Choroid plexus epithelial cell (primary cell): ENCODE data around the gene CEP76.
"Not testable (repeated sequence)": the region's sequence is repeated elsewhere in the genome, so short reads cannot be mapped to it uniquely, and the experiment has no call there.

ENCODE experiments used
- DNase-seq: peaks from one replicate; pipeline ENCODE4 v3.0.0-alpha.2; 2010; ENCODE audit warnings: low read depth
- H3K4me3 ChIP-seq: 2 replicates; pipeline ENCODE4 v1.5.1; 2011; ENCODE audit warnings: low read depth, mild to moderate bottlenecking, control low read depth, low read length, moderate library complexity
- TF ChIP-seq, protein P1 (sequence below): conservative IDR thresholded peaks from 2 replicates; pipeline ENCODE4 v1.5.1; 2011; ENCODE audit warnings: low read depth, mild to moderate bottlenecking, control low read depth, inconsistent platforms, low read length, moderate library complexity

Gene CEP76

DNA sequence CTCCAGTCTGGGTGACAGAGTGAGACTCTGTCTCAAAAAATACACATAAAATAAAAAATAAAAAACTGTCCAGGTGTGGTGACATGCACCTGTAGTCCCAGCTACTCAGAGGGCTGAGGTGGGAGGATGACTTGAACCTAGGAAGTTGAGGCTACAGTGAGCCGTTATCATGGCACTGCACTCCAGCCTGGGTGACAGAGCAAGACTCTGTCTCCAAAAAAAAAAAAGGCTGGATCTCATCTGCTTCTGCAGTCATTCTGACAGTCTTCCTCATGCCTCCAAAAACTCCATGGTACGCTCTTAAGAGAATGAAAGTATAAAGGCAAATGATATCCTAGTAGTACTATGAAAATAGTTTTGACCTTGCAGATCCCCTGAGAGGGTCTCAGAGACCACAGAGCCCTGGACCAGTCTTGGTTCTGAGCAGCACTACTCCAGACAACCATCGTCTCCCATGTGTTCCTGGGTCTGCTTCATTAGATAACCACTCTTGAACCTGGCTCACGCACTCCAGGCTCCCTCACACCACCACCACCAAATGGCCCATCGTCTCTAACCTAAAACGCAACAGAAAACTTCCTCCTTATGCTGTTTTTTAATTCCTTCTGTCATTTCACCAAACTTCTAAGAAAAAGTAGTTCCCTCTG is 70.6 kb downstream of the CEP76 start:
- TF ChIP-seq, protein P1, sequence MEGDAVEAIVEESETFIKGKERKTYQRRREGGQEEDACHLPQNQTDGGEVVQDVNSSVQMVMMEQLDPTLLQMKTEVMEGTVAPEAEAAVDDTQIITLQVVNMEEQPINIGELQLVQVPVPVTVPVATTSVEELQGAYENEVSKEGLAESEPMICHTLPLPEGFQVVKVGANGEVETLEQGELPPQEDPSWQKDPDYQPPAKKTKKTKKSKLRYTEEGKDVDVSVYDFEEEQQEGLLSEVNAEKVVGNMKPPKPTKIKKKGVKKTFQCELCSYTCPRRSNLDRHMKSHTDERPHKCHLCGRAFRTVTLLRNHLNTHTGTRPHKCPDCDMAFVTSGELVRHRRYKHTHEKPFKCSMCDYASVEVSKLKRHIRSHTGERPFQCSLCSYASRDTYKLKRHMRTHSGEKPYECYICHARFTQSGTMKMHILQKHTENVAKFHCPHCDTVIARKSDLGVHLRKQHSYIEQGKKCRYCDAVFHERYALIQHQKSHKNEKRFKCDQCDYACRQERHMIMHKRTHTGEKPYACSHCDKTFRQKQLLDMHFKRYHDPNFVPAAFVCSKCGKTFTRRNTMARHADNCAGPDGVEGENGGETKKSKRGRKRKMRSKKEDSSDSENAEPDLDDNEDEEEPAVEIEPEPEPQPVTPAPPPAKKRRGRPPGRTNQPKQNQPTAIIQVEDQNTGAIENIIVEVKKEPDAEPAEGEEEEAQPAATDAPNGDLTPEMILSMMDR, result no peak
- no peak overlapping the region for H3K4me3 ChIP-seq
- DNase-seq, result no peak

DNA sequence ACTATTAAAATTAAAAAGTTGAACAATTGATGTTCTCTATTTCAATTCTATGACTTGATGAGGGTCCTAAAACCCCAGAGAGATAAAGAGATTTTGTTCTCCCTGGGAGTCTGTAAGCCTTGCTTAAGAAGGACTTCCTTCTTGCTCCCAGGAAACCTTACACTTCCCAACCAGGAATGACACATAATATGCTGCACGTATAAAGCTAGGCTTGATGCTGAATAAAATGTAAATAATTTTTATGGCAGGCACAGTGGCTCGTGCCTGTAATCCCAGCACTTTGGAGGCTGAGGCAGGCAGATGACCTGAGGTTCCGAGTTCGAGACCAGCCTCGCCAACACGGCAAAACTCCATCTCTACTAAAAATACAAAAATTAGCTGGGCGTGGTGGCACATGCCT is 72.4 kb downstream of the CEP76 start:
- no peak overlapping the region for H3K4me3 ChIP-seq
- TF ChIP-seq, protein P1, result no peak
- no peak for DNase-seq

DNA sequence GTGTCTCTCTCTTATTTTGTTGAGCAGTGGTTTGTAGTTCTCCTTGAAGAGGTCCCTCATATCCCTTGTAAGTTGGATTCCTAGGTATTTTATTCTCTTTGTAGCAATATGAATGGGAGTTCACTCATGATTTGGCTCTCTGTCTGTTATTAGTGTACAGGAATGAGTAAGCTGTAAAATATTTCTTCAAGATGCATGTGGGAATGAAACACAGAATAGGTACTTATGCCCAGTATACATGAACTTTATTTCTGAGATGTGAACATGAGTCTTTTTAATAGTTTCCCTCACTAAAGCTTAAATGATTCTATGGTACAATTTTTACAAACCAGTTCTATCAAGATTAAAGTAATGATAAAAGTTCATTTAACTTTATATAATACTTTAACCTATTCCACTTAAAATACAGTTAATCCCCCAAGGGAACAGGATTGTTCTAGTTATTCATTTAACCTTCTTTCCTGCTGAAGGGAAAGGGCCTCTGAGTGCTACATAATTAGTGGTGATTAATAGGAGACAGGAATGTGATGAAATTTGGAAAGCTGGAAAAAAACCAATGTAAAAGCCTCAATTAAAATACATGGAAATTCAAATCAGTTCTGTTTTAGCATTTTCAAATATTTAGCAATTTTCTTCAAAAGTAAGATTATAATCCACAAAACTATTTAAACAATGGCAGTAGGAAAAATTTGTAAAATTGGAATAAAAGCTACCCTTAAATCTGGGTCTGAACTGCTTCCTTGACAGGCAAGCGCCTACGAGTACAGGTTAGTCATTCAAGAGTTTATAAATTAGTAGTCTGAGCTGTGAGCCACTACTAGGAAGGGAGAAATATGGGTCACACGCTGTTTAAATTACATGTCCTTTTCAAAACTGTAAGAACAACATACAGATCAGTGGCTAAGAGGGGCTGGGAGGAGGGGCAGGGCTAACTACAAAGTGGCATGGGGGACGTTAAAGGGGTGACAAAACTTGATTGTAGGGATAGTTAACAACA is 73.5 kb downstream of the CEP76 start:
- H3K4me3 ChIP-seq, result no peak overlapping the region
- peak; percentile 76 for DNase-seq
- TF ChIP-seq, protein P1, result no peak

DNA sequence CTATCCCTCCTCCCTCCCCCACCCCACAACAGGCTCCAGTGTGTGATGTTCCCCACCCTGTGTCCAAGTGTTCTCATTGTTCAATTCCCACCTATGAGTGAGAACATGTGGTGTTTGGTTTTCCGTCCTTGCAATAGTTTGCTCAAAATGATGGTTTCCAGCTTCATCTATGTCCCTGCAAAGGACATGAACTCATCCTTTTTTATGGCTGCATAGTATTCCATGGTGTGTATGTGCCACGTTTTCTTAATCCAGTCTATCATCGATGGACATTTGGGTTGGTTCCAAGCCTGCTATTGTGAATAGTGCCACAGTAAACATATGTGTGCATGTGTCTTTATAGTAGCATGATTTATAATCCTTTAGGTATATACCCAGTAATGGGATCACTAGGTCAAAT is 75.3 kb downstream of the CEP76 start:
- H3K4me3 ChIP-seq, DNase-seq: not testable (repeated sequence)

DNA sequence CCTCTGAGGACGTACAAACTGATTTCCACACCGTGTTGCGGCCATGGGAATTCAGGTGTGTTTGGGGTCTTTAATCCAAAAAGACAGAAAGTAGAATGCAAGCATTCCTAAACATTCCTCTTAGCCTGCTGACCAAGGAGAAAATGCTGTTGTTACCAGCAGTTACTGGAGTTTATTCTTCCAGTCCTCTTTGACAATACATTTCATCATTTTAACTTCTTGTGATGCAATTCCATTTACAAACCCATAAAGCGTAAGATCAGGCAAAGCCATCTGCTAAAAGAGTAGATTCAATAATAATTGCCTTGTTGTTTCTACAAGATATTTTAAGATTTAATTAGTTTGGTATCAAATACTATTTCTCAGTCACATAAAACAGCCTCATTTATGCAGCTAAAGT is 77.3 kb downstream of the CEP76 start:
- no peak overlapping the region for H3K4me3 ChIP-seq
- TF ChIP-seq, protein P1, result no peak
- DNase-seq, result peak; percentile 49
